Endothelial cell (in vitro differentiated cells): ENCODE results near the gene DYNC1I1. TPM values are rescaled to one million over a fixed set of nuclear protein-coding genes. Genes with fewer than 3 reads are reported as not detected.

Experiments used
- DNase-seq: peaks from one replicate; pipeline ENCODE4 v3.0.0; 2021; ENCODE audit warnings: low spot score
- H3K27ac Mint-ChIP-seq: one replicate; pipeline ENCODE4 v1.8.0; 2021; ENCODE audit warnings: mixed read lengths, inconsistent platforms; ENCODE audit not compliant: unreplicated experiment
- H3K27me3 Mint-ChIP-seq: one replicate; pipeline ENCODE4 v1.8.0; 2021; ENCODE audit warnings: mild to moderate bottlenecking, moderate library complexity, mixed read lengths, inconsistent platforms; ENCODE audit not compliant: unreplicated experiment
- H3K36me3 Mint-ChIP-seq: one replicate; pipeline ENCODE4 v1.8.0; 2021; ENCODE audit warnings: mild to moderate bottlenecking, low read depth, mixed read lengths, inconsistent platforms; ENCODE audit not compliant: unreplicated experiment
- H3K4me1 Mint-ChIP-seq: one replicate; pipeline ENCODE4 v1.8.0; 2021; ENCODE audit warnings: mild to moderate bottlenecking, mixed read lengths, inconsistent platforms; ENCODE audit not compliant: unreplicated experiment
- H3K4me3 Mint-ChIP-seq: one replicate; pipeline ENCODE4 v1.8.0; 2021; ENCODE audit warnings: mild to moderate bottlenecking, mixed read lengths, inconsistent platforms; ENCODE audit not compliant: unreplicated experiment
- H3K9me3 Mint-ChIP-seq: one replicate; pipeline ENCODE4 v1.8.0; 2021; ENCODE audit warnings: mixed read lengths, inconsistent platforms; ENCODE audit not compliant: unreplicated experiment
- CTCF ChIP-seq: fragments of 200-600 bp; sonication (generic); IDR thresholded peaks from one replicate; pipeline ENCODE4 v1.5.0; 2021; ENCODE audit warnings: antibody characterized with exemption; ENCODE audit not compliant: unreplicated experiment
- total RNA-seq: library from RNA; stranded (reverse); fragmentation: NEBNext Ultra II Directional; extraction: Animal tissue kit (Norgen Biotek cat#: 25700); gene quantifications from one replicate; pipeline ENCODE4 v1.2.1, GENCODE V29; 2021; ENCODE audit not compliant: unreplicated experiment

DYNC1I1 gene
- total RNA-seq, 1 donor from 2014 or later, result 3.1 TPM

DNA sequence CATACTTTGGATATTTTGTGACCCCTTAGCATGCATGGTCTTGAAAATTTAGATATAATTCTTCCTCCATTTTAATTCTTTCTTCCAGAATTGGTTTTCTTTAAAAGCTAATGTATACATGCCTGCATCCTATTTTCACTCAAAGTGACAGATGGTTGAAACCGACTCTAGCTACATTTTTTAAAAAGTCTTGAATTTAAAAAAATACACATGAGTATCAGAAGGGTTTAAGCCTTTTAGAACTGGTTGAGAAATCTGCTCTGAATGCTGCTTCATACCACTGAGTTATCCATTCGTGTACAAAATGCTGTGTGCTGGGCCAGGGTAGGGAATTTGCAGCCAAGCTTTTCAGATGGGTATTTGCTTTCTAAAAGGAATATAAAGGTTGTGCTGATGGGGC lies 16.5 kb downstream of the DYNC1I1 start:
- H3K4me1 Mint-ChIP-seq, result peaks cover 16% of the 10 kb centered on the region
- no peak overlapping the region for H3K27ac Mint-ChIP-seq
- peaks cover 6% of the 10 kb centered on the region for H3K36me3 Mint-ChIP-seq
- peaks cover 5% of the 10 kb centered on the region for H3K9me3 Mint-ChIP-seq
- no peak for DNase-seq
- no peak for TF ChIP-seq CTCF
- no peaks in the 10 kb centered on the region for H3K27me3 Mint-ChIP-seq
- H3K4me3 Mint-ChIP-seq, result no peak overlapping the region

DNA sequence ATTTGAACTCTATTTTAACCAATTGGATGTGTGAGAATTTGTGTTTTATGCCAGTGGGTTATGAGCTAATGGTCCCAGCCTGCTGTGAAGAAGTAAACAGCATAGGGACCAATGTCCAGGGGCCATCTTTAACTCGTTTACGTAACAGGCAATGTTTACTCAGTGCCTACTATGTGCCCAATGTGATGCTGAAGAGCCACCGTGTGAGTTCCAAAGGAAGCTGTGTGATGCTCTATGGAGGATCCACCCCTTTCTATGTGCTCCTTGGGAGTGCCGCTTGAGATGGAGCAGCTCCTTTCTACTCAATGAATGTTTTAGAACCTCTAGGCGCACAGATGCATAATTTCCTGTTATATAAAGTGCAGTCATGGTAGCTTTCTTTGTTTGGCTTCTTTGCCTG lies 21.3 kb downstream of the DYNC1I1 start:
- Mint-ChIP-seq H3K27ac (no peak overlapping the region), H3K4me3 (no peak overlapping the region), H3K27me3 (no peaks in the 10 kb centered on the region), H3K9me3 (peaks cover 5% of the 10 kb centered on the region), H3K4me1 (peaks cover 23% of the 10 kb centered on the region), H3K36me3 (peaks cover 6% of the 10 kb centered on the region)
- TF ChIP-seq CTCF, result no peak
- DNase-seq, result no peak

DNA sequence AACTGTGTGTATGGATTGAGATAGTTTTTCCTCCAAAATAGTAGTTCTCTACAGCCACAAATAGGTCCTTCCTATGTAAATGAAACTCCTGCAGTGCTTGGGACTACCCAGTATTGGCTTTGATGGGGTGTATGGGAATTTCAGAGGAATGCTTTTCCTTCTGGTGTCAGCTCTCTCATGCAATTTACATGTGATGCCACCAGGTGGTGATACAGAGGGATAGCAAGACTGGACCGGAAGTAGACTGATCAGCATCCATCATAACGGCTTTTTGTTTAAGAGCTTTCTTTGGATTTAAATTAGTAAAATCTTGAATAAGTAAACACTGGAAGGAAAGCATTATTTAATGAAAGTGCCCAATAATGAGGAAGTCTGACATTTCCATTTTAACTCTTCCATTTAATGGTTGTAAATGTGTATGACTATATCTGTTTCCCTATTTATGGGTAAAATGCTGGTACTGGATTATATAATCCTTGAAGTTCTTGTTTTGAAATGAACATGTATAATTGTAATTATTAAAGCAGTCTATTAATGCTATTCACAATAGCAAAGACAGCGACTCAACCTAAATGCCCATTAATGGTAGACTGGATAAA lies 22.7 kb downstream of the DYNC1I1 start:
- Mint-ChIP-seq H3K36me3 (peaks cover 6% of the 10 kb centered on the region), H3K4me3 (no peak overlapping the region), H3K27ac (no peak overlapping the region), H3K9me3 (peaks cover 5% of the 10 kb centered on the region), H3K27me3 (no peaks in the 10 kb centered on the region), H3K4me1 (peaks cover 25% of the 10 kb centered on the region)
- peak; percentile 9 for DNase-seq
- peak; percentile 80 for TF ChIP-seq CTCF

- no peaks in the 10 kb centered on the region for H3K27me3 Mint-ChIP-seq
- H3K4me1 Mint-ChIP-seq, result peaks cover 25% of the 10 kb centered on the region
- no peak overlapping the region for H3K4me3 Mint-ChIP-seq
- DNase-seq, result no peak
- peaks cover 6% of the 10 kb centered on the region for H3K36me3 Mint-ChIP-seq
- peaks cover 5% of the 10 kb centered on the region for H3K9me3 Mint-ChIP-seq
- no peak for TF ChIP-seq CTCF
- H3K27ac Mint-ChIP-seq, result no peak overlapping the region
Measured at GRCh38 chr7:95796617-95797016, 24.3 kb downstream of the DYNC1I1 start.

DNA sequence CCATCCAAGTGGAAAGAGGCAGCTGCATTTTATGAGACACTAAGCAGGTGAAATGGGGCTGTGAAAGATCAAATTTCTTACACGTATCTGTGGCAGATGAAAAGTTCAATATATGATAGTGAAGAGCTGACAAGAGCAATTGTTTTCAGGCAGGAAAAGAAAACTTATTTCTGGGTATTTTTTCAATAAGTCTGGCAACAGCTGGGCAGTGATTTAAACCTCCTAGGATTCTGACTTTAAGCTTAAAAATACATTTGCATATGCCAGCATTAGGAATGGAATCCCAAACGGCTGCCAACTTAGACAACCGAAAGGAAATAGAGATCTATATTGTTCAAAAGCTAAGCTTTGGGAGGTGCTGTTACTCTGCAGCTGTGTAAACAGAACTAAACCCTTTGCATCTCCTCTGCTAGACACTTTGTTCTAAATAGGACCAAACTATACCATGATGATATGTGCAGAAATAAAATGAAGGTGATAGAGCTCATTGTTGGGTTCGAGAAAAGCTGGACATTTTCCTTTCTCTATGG lies 26.1 kb downstream of the DYNC1I1 start:
- Mint-ChIP-seq H3K9me3 (no peaks in the 10 kb centered on the region), H3K4me1 (peaks cover 9% of the 10 kb centered on the region), H3K27me3 (no peaks in the 10 kb centered on the region), H3K36me3 (no peaks in the 10 kb centered on the region), H3K27ac (no peak overlapping the region), H3K4me3 (no peak overlapping the region)
- no peak for DNase-seq
- TF ChIP-seq CTCF, result no peak
